Body of pancreas (tissue), 4 donors: ENCODE data around the gene WNT9A. TPM values are rescaled to one million over a fixed set of nuclear protein-coding genes. Genes with fewer than 3 reads are reported as not detected.

Experiments
- ATAC-seq: fragments of 150-250 bp; one replicate; pipeline ENCODE4 v1.9.1; 2016
- DNase-seq, 4 donors: peaks; one replicate each; pipeline ENCODE4 v3.0.0-alpha.2; 2019
- H3K27ac ChIP-seq, 4 donors: fragments of 200-600 bp; sonication (generic); 1 replicate in 3 of 4; 2 replicates in 1 of 4; pipeline versions ENCODE4 v1.5.1 to v1.6.1; 2016 to 2019; ENCODE audit warnings: mild to moderate bottlenecking in 1 of 4, mixed read lengths in 1 of 4, moderate library complexity in 1 of 4
- H3K27me3 ChIP-seq, 2 donors: fragments of 200-600 bp; sonication (generic); one replicate each; pipeline ENCODE4 v1.6.0; 2016; ENCODE audit warnings: mild to moderate bottlenecking in 1 of 2
- H3K36me3 ChIP-seq, 2 donors: fragments of 200-600 bp; sonication (generic); replicated peaks in 1 of 2; 2 replicates each; pipeline ENCODE4 v1.5.1; 2016; ENCODE audit warnings: low read depth in 2 of 2; ENCODE audit not compliant: insufficient read depth in 1 of 2
- H3K4me1 ChIP-seq: fragments of 200-600 bp; sonication (generic); one replicate; pipeline ENCODE4 v1.6.0; 2016
- H3K4me3 ChIP-seq, 2 donors: fragments of 200-600 bp; sonication (generic); 1 replicate in 1 of 2; 2 replicates in 1 of 2; pipeline ENCODE4 v1.5.1; 2016 to 2019
- H3K9me3 ChIP-seq, 3 donors: fragments of 200-600 bp; sonication (generic); 1 replicate in 2 of 3; 2 replicates in 1 of 3; pipeline ENCODE4 v1.5.1; 2016
- CTCF ChIP-seq, 7 experiments: fragments of 450-650 bp in 4 of 7; fragments of 200-600 bp in 3 of 7; sonication (generic) in 3 of 7; IDR thresholded peaks; one replicate each; pipeline ENCODE4 v1.5.1; 2016 to 2019; ENCODE audit warnings: antibody characterized with exemption in 7 of 7
- POLR2A ChIP-seq, 3 donors: fragments of 450-650 bp; IDR thresholded peaks; one replicate each; pipeline ENCODE4 v1.6.1; 2016; ENCODE audit warnings: antibody characterized with exemption in 3 of 3, mild to moderate bottlenecking in 2 of 3
- WGBS, 2 donors: methylation state at CpG; one replicate each; pipeline ENCODE4 v1.1.5; 2017; 5-methylcytosine and 5-hydroxymethylcytosine counted together
- intact Hi-C: fragments of 100-400 bp; cut with DNase I; formaldehyde crosslinking; loops from one replicate; pipeline ENCODE4 v1.15.1; 2023
- total RNA-seq, 2 donors: library from RNA; depleted of rRNA; stranded (reverse); fragments of >200 nt; gene quantifications; one replicate each; pipeline ENCODE4 v1.1.0, GENCODE V29; 2016

Gene WNT9A
- total RNA-seq, 2 donors from 2014 or later, result 0.66 to 2.1 TPM

GRCh38 chr1:227913764-227914721 lies 33.7 kb downstream of the WNT9A start:
- Histone ChIP-seq H3K27ac (no peak overlapping the region), H3K4me3 (no peak overlapping the region), H3K27me3 (no peaks in the 10 kb centered on the region), H3K36me3 (no peaks in the 10 kb centered on the region), H3K9me3 (no peaks in the 10 kb centered on the region), H3K4me1 (no peaks in the 10 kb centered on the region)
- DNase-seq (no peak), ATAC-seq (no peak)
- TF ChIP-seq POLR2A (IDR thresholded peaks at IDR 0.05), result no peak
- no peak for TF ChIP-seq CTCF (IDR thresholded peaks at IDR 0.05)
- 76 to 88% methylated on average over 12 to 17 of the region's 17 CpGs for WGBS, 2 donors
- intact Hi-C loops, result no loop called here

GRCh38 chr1:227913396-227913763 lies 34.4 kb downstream of the WNT9A start:
- Histone ChIP-seq H3K27ac (no peak overlapping the region), H3K36me3 (no peaks in the 10 kb centered on the region), H3K9me3 (no peaks in the 10 kb centered on the region), H3K4me3 (no peak overlapping the region), H3K4me1 (no peaks in the 10 kb centered on the region), H3K27me3 (no peaks in the 10 kb centered on the region)
- DNase-seq (no peak), ATAC-seq (no peak)
- TF ChIP-seq POLR2A (IDR thresholded peaks at IDR 0.05), result no peak
- no peak for TF ChIP-seq CTCF (IDR thresholded peaks at IDR 0.05)
- WGBS, 2 donors, result 60 to 70% methylated on average over 5 of the region's 5 CpGs
- intact Hi-C loops, result no loop called here

- WGBS, 2 donors, result 59 to 64% methylated on average over 14 of the region's 14 CpGs
- Histone ChIP-seq H3K4me3 (no peak overlapping the region), H3K27ac (no peak overlapping the region), H3K4me1 (no peaks in the 10 kb centered on the region), H3K9me3 (no peaks in the 10 kb centered on the region), H3K27me3 (no peaks in the 10 kb centered on the region), H3K36me3 (no peaks in the 10 kb centered on the region)
- TF ChIP-seq CTCF (IDR thresholded peaks at IDR 0.05) (no peak), POLR2A (IDR thresholded peaks at IDR 0.05) (no peak)
- DNase-seq (no peak), ATAC-seq (no peak)
- intact Hi-C loops, result no loop called here
These were observed 34.9 kb downstream of the WNT9A start for GRCh38 chr1:227912866-227913265.

GRCh38 chr1:227911376-227911775 lies 36.4 kb downstream of the WNT9A start:
- TF ChIP-seq POLR2A (IDR thresholded peaks at IDR 0.05) (no peak), CTCF (IDR thresholded peaks at IDR 0.05) (no peak)

More at GRCh38 chr1:227911376-227911775, 36.4 kb downstream of the WNT9A start:
- Histone ChIP-seq H3K27ac (no peak overlapping the region), H3K27me3 (no peaks in the 10 kb centered on the region), H3K9me3 (no peaks in the 10 kb centered on the region), H3K4me1 (no peaks in the 10 kb centered on the region), H3K4me3 (no peak overlapping the region), H3K36me3 (no peaks in the 10 kb centered on the region)
- intact Hi-C loops, result no loop called here
- no peak for DNase-seq
- ATAC-seq, result no peak
- WGBS, 2 donors, result 83 to 85% methylated on average over 8 of the region's 8 CpGs
